Gastrocnemius medialis (tissue), 4 donors: ENCODE measurements around the gene C1RL. TPM values are rescaled to one million over a fixed set of nuclear protein-coding genes. Genes with fewer than 3 reads are reported as not detected.

Experiments used
- ATAC-seq, 2 donors: fragments of 150-250 bp; one replicate each; pipeline ENCODE4 v1.9.1; 2016
- DNase-seq, 2 donors: peaks; one replicate each; pipeline ENCODE4 v3.0.0-alpha.2; 2019
- H3K27ac ChIP-seq, 4 donors: fragments of 200-600 bp; sonication (generic); 1 replicate in 1 of 4; 2 replicates in 3 of 4; pipeline ENCODE4 v1.5.1; 2016 to 2018; ENCODE audit warnings: mild to moderate bottlenecking in 2 of 4, moderate library complexity in 1 of 4
- H3K27me3 ChIP-seq, 3 donors: fragments of 200-600 bp; sonication (generic) in 2 of 3; 1 replicate in 1 of 3; 2 replicates in 2 of 3; pipeline versions ENCODE4 v1.5.1 to v1.6.0; 2016 to 2019; ENCODE audit warnings: mild to moderate bottlenecking in 1 of 3, moderate library complexity in 1 of 3
- H3K36me3 ChIP-seq, 2 donors: fragments of 200-600 bp; sonication (generic) in 1 of 2; one replicate each; pipeline ENCODE4 v1.5.1; 2017 to 2018
- H3K4me1 ChIP-seq, 2 donors: fragments of 200-600 bp; sonication (generic) in 1 of 2; one replicate each; pipeline ENCODE4 v1.5.1; 2016 to 2017; ENCODE audit warnings: mild to moderate bottlenecking in 2 of 2
- H3K4me3 ChIP-seq, 4 donors: fragments of 200-600 bp; sonication (generic) in 3 of 4; 1 replicate in 1 of 4; 2 replicates in 3 of 4; pipeline ENCODE4 v1.5.1; 2016 to 2019; ENCODE audit warnings: mild to moderate bottlenecking in 2 of 4
- H3K9me3 ChIP-seq, 3 donors: fragments of 200-600 bp; sonication (generic) in 2 of 3; 1 replicate in 1 of 3; 2 replicates in 2 of 3; pipeline ENCODE4 v1.5.1; 2016 to 2019
- CTCF ChIP-seq, 5 experiments: fragments of 450-650 bp in 3 of 5; fragments of 200-600 bp in 2 of 5; sonication (generic) in 2 of 5; IDR thresholded peaks in 4 of 5; conservative IDR thresholded peaks in 1 of 5; 1 replicate in 4 of 5; 2 replicates in 1 of 5; pipeline ENCODE4 v1.5.1; 2016 to 2019; ENCODE audit warnings: antibody characterized with exemption in 5 of 5, mild to moderate bottlenecking in 3 of 5, moderate library complexity in 3 of 5
- POLR2A ChIP-seq, 2 donors: fragments of 450-650 bp; IDR thresholded peaks; one replicate each; pipeline ENCODE4 v1.6.1; 2017; ENCODE audit warnings: antibody characterized with exemption in 2 of 2, mild to moderate bottlenecking in 2 of 2, moderate library complexity in 2 of 2
- in situ Hi-C, 4 donors: fragments of 200-750 bp; cut with MboI; loops; one replicate each; pipeline versions ENCODE4 v1.15.0 to v1.8.0; 2017; ENCODE audit warnings: low sequenced_read_pairs in 4 of 4
- intact Hi-C: fragments of 100-400 bp; cut with DNase I; formaldehyde crosslinking; loops from one replicate; pipeline ENCODE4 v1.15.1; 2023; ENCODE audit warnings: low total_unique reads
- total RNA-seq, 4 donors: library from RNA; depleted of rRNA; stranded (reverse); fragments of >200 nt; gene quantifications; one replicate each; pipeline versions ENCODE4 v1.1.0 to v1.2.3, GENCODE V29; 2016

Gene C1RL
- total RNA-seq, 4 donors from 2014 or later = 15.0 to 18.7 (median 16.7) TPM

DNA sequence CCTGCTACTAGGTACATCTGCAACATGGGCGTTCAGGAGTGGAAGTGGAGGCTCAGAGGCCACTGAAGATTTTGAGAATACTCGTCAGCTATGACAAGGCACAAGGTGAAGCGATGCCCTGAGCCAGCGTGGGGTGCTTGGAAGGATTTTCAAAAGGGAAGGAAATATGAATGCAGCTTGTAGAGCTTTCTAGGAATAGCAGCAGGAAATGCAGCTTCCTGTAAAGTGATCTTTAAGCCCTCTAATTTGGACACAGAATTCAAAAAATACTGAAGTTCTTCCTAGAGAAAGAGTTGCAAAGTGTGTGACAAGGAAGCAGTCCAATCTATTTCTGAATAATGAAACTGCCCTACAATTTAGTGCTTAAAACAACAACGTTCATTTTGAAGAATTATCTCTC lies 61.7 kb downstream of the C1RL start:
- intact Hi-C loops (no loop called here), in situ Hi-C loops (no loop called here)
- peaks cover 17 to 18% of the 10 kb centered on the region in 2 donors for H3K4me1 ChIP-seq
- no peak overlapping the region for H3K4me3 ChIP-seq
- no peak overlapping the region for H3K27ac ChIP-seq
- H3K36me3 ChIP-seq = no peaks in the 10 kb centered on the region
- TF ChIP-seq CTCF (IDR thresholded peaks at IDR 0.05 in 4 of 5, conservative IDR thresholded peaks at IDR 0.05 in 1 of 5) (no peak), POLR2A (IDR thresholded peaks at IDR 0.05) (no peak)
- H3K9me3 ChIP-seq = no peaks in the 10 kb centered on the region
- ATAC-seq (no peak), DNase-seq (no peak)
- H3K27me3 ChIP-seq = no peaks in the 10 kb centered on the region

- Histone ChIP-seq H3K4me3 (no peak overlapping the region), H3K27me3 (no peaks in the 10 kb centered on the region), H3K4me1 (peaks cover 17 to 18% of the 10 kb centered on the region in 2 donors), H3K27ac (no peak overlapping the region), H3K36me3 (no peaks in the 10 kb centered on the region), H3K9me3 (no peaks in the 10 kb centered on the region)
- DNase-seq (no peak), ATAC-seq (no peak)
- intact Hi-C loops (no loop called here), in situ Hi-C loops (no loop called here)
- no peak for TF ChIP-seq CTCF (IDR thresholded peaks at IDR 0.05 in 4 of 5, conservative IDR thresholded peaks at IDR 0.05 in 1 of 5)
- TF ChIP-seq POLR2A (IDR thresholded peaks at IDR 0.05) = no peak
Measured at GRCh38 chr12:7046383-7047105, 62.5 kb downstream of the C1RL start.

- intact Hi-C loops = no loop called here
- no peak overlapping the region for H3K4me3 ChIP-seq
- H3K27ac ChIP-seq = no peak overlapping the region
- in situ Hi-C loops = no loop called here
- ATAC-seq (no peak), DNase-seq (no peak)
- H3K4me1 ChIP-seq = peaks cover 17 to 18% of the 10 kb centered on the region in 2 donors
- no peaks in the 10 kb centered on the region for H3K27me3 ChIP-seq
- TF ChIP-seq POLR2A (IDR thresholded peaks at IDR 0.05) = no peak
- TF ChIP-seq CTCF (IDR thresholded peaks at IDR 0.05 in 4 of 5, conservative IDR thresholded peaks at IDR 0.05 in 1 of 5) = no peak
- no peaks in the 10 kb centered on the region for H3K9me3 ChIP-seq
- no peaks in the 10 kb centered on the region for H3K36me3 ChIP-seq
Measured at GRCh38 chr12:7045913-7046312, 63.1 kb downstream of the C1RL start.

Other genes starting within 250 kb of the C1RL start
- 100 to 1,000 TPM; 500 to 741 (median 604) TPM for gene TPI1, start 241.7 kb downstream of the C1RL start, total RNA-seq
- 10 to 100 TPM in 1 of 4 donors, 1 to 10 TPM in 3; 4.6 to 10.0 (median 5.0) TPM for gene SPSB2, start 235.9 kb downstream of the C1RL start, total RNA-seq
- 10 to 100 TPM in 2 of 4 donors, 1 to 10 TPM in 2; 6.5 to 14.0 (median 11.0) TPM for gene LRRC23, start 204.4 kb downstream of the C1RL start, total RNA-seq
- 1 to 10 TPM in 3 of 4 donors, under 1 TPM in 1; 0.97 to 6.2 (median 1.8) TPM for gene ENO2, start 194.6 kb downstream of the C1RL start, total RNA-seq
- 10 to 100 TPM; 11.5 to 31.5 (median 26.5) TPM for gene ATN1, start 181.3 kb downstream of the C1RL start, total RNA-seq
- gene RNU7-1, start 165.4 kb downstream of the C1RL start, total RNA-seq = not detected
- 100 to 1,000 TPM; 175 to 220 (median 183) TPM for gene C12orf57, start 165.2 kb downstream of the C1RL start, total RNA-seq
- gene PTPN6, start 157.9 kb downstream of the C1RL start, total RNA-seq = 1 to 10 TPM in 3 of 4 donors, under 1 TPM in 1; 0.87 to 7.6 (median 5.0) TPM
- 100 to 1,000 TPM; 226 to 304 (median 238) TPM for gene PHB2, start 138.6 kb downstream of the C1RL start, total RNA-seq
- gene EMG1, start 138.3 kb downstream of the C1RL start, total RNA-seq = 10 to 100 TPM; 25.8 to 40.6 (median 32.1) TPM
- 10 to 100 TPM; 19.4 to 42.8 (median 36.7) TPM for gene LPCAT3, start 90.7 kb downstream of the C1RL start, total RNA-seq
- gene C1S, start 48.5 kb downstream of the C1RL start, total RNA-seq = 10 to 100 TPM; 58.1 to 90.8 (median 85.9) TPM
- gene C1R, start 16.8 kb downstream of the C1RL start, total RNA-seq = 10 to 100 TPM; 47.5 to 97.8 (median 74.9) TPM
- gene RBP5, start 19.7 kb upstream of the C1RL start, total RNA-seq = not detected
- gene CLSTN3, start 21.2 kb upstream of the C1RL start, total RNA-seq = 1 to 10 TPM; 1.2 to 3.5 (median 2.4) TPM
- 10 to 100 TPM; 66.8 to 96.9 (median 71.1) TPM for gene PEX5, start 80.5 kb upstream of the C1RL start, total RNA-seq
- gene ACSM4, start 194.9 kb upstream of the C1RL start, total RNA-seq = not detected